GM12878 (cell line): ENCODE measurements around the gene SNX2. TPM values are rescaled to one million over a fixed set of nuclear protein-coding genes. Genes with fewer than 3 reads are reported as not detected.

Experiments
- ATAC-seq: fragments of 200-7000 bp; cut with Tn5 transposase; 3 replicates; pipeline ENCODE4 v1.9.1; 2020; ENCODE audit warnings: mild to moderate bottlenecking, moderate library complexity
- BruUV-seq: library from RNA; stranded (reverse); fragments of 400-500 nt; replicated peaks from 2 replicates; lab custom pipeline; 2021; lab: Mats Ljungman, UMichigan
- CTCF ChIA-PET: fragments of 300-600 bp; sonication (Branson Sonifier 250); formaldehyde crosslinking; extraction: SDS; loops from one replicate; lab custom pipeline; 2021; ENCODE audit warnings: inconsistent platforms; lab: Yijun Ruan, JAX
- POLR2A ChIA-PET: fragments of 350-600 bp; formaldehyde crosslinking; extraction: SDS; loops from one replicate; lab custom pipeline; 2021; ENCODE audit warnings: inconsistent platforms; lab: Charles Lee
- RAD21 ChIA-PET: fragments of 300-600 bp; sonication (Branson Sonifier 250); formaldehyde crosslinking; loops from one replicate; lab custom pipeline; 2023; ENCODE audit warnings: antibody characterized with exemption; ENCODE audit not compliant: unreplicated experiment; lab: Charles Lee
- SMC1A ChIA-PET: fragments of 300-600 bp; sonication (Branson Sonifier 250); formaldehyde crosslinking; loops from one replicate; lab custom pipeline; 2023; ENCODE audit not compliant: unreplicated experiment, uncharacterized antibody; lab: Charles Lee
- DNase-seq: peaks from one replicate; pipeline ENCODE4 v3.0.0-alpha.2; 2011; ENCODE audit warnings: low read depth, low spot score
- FAIRE-seq: peaks from 3 replicates; lab custom pipeline; 2011; peaks lifted over from hg19 to GRCh38; lab: Jason Lieb, UNC
- H2AFZ ChIP-seq: 2 replicates; pipeline ENCODE4 v1.6.0; 2011; ENCODE audit warnings: low read depth, low read length, control low read depth; ENCODE audit not compliant: control insufficient read depth
- H3K27ac ChIP-seq: 2 replicates; pipeline ENCODE4 v1.5.1; 2011; ENCODE audit warnings: control low read depth; ENCODE audit not compliant: control insufficient read depth, insufficient read depth
- H3K27me3 ChIP-seq, 2 experiments: replicated peaks in 1 of 2; 2 replicates each; pipeline versions ENCODE4 v1.6.0 to v1.6.1; 2011; ENCODE audit warnings: low read length in 1 of 2; ENCODE audit not compliant: control insufficient read depth in 2 of 2, insufficient read depth in 2 of 2
- H3K36me3 ChIP-seq, 2 experiments: 2 replicates each; pipeline ENCODE4 v1.5.1; 2011; ENCODE audit warnings: low read length in 1 of 2; ENCODE audit not compliant: control insufficient read depth in 2 of 2, insufficient read depth in 2 of 2
- H3K4me1 ChIP-seq: 2 replicates; pipeline ENCODE4 v1.6.1; 2011; ENCODE audit warnings: mild to moderate bottlenecking, low read length, moderate library complexity, mixed read lengths; ENCODE audit not compliant: control insufficient read depth, insufficient read depth
- H3K4me2 ChIP-seq: 2 replicates; pipeline ENCODE4 v1.6.0; 2011; ENCODE audit warnings: control low read depth; ENCODE audit not compliant: control insufficient read depth, insufficient read depth
- H3K4me3 ChIP-seq: fragments of 200-600 bp; sonication (generic); 2 replicates; pipeline ENCODE4 v1.5.1; 2016
- H3K79me2 ChIP-seq: 2 replicates; pipeline ENCODE4 v1.6.0; 2011; ENCODE audit warnings: low read length; ENCODE audit not compliant: control insufficient read depth, insufficient read depth
- H3K9ac ChIP-seq: 2 replicates; pipeline ENCODE4 v1.8.0; 2011; ENCODE audit warnings: low read length, control low read depth, mixed read lengths; ENCODE audit not compliant: control insufficient read depth, insufficient read depth
- H3K9me3 ChIP-seq: replicated peaks from 3 replicates; pipeline ENCODE4 v1.5.1; 2011; ENCODE audit warnings: mild to moderate bottlenecking, low read length; ENCODE audit not compliant: control insufficient read depth, insufficient read depth
- H4K20me1 ChIP-seq: 2 replicates; pipeline ENCODE4 v1.6.0; 2011; ENCODE audit not compliant: control insufficient read depth, insufficient read depth
- ASH2L ChIP-seq: fragments of 300-600, 200-600 bp; sonication (generic); IDR thresholded peaks from 2 replicates; pipeline ENCODE4 v1.6.1; 2017; ENCODE audit warnings: low read depth, mild to moderate bottlenecking, borderline replicate concordance
- BACH1 ChIP-seq: fragments of 450-650 bp; IDR thresholded peaks from 2 replicates; pipeline ENCODE4 v1.6.1; 2017; ENCODE audit warnings: mild to moderate bottlenecking, borderline replicate concordance
- HDGF ChIP-seq: fragments of 450-650 bp; IDR thresholded peaks from 2 replicates; pipeline ENCODE4 v1.6.1; 2016; ENCODE audit warnings: antibody characterized with exemption
- HSF1 ChIP-seq: fragments of 150-350 bp; IDR thresholded peaks from 2 replicates; pipeline ENCODE4 v1.6.1; 2014; ENCODE audit warnings: mild to moderate bottlenecking, low read depth, low read length
- NFIC ChIP-seq: IDR thresholded peaks from 2 replicates; pipeline ENCODE4 v1.6.1; 2012; ENCODE audit warnings: low read depth, mild to moderate bottlenecking, inconsistent platforms, low read length, moderate library complexity
- SUZ12 ChIP-seq: fragments of 200-600 bp; sonication (generic); IDR thresholded peaks from one replicate; pipeline ENCODE4 v1.6.1; 2018; ENCODE audit warnings: antibody characterized with exemption, mild to moderate bottlenecking; ENCODE audit not compliant: unreplicated experiment
- WRNIP1 ChIP-seq: IDR thresholded peaks from 2 replicates; pipeline ENCODE4 v1.6.1; 2011; ENCODE audit warnings: low read depth, low read length, improper control_type of control experiment, borderline replicate concordance
- WGBS: methylation state at CpG from one replicate; pipeline ENCODE4 v1.1.6; 2016; ENCODE audit warnings: low lambda C conversion rate; ENCODE audit not compliant: insufficient replicate concordance, insufficient coverage; ENCODE audit errors: missing lambda C conversion rate; 5-methylcytosine and 5-hydroxymethylcytosine counted together
- in situ Hi-C: fragments of 300-500 bp; cut with MboI; formaldehyde crosslinking; loops from 9 replicates; pipeline ENCODE4 v1.14.3; 2018; ENCODE audit warnings: mixed read lengths
- intact Hi-C: fragments of 100-400 bp; cut with micrococcal nuclease; formaldehyde crosslinking; loops from one replicate; pipeline ENCODE4 v1.14.2; 2022; ENCODE audit not compliant: unreplicated experiment
- polyA plus RNA-seq, 11 experiments: library from polyadenylated mRNA; depleted of rRNA in 4 of 11; unstranded in 6 of 11; stranded (reverse) in 5 of 11; fragments of >200 nt; fragmentation: Nextera tagmentation in 4 of 11; fragmentation: Illumina TruSeq in 1 of 11; extraction: Ambion mirVana in 4 of 11; extraction: Trizol in 1 of 11; gene quantifications; 1 replicate in 1 of 11; 2 replicates in 10 of 11; pipeline versions ENCODE4 v1.2.1 to v1.2.3, GENCODE V29; 2011 to 2016; ENCODE audit warnings: inconsistent platforms in 2 of 11, missing spikeins in 2 of 11, low read depth in 1 of 11
- total RNA-seq, 4 experiments: library from RNA; depleted of rRNA in 3 of 4; stranded (reverse); fragments of >200 nt in 3 of 4; fragmentation: Illumina TruSeq in 1 of 4; extraction: Trizol in 1 of 4; gene quantifications; 2 replicates each; pipeline versions ENCODE4 v1.2.1 to v1.2.3, GENCODE V29; 2013 to 2021

SNX2 gene
- total and polyA plus RNA-seq, 10 of the 15 experiments (the other 5 are each of a cell fraction or from before 2014, with no cell fraction given), result 46.3 to 84.3 (median 63.0) TPM

DNA sequence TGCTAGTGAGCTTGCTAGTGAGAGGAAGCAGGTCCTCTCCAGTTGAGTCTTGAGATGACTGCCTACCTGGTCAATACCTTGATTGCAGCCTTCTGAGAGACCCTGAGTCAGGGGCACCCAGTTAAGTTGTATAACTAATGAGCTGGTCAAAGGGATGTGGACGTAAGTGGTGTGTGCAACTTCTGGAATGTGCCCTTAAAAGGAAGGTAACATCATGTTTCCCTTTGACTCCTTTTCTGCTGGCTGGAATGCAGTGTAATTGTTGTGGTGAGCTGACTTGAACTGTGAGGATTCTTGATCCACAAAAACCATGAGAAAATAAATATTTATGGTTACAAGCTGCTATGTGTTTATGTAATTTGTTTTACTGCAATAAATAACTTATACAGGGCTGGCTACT, 2.4 kb upstream of the SNX2 start:
- in situ Hi-C loops (no loop called here), intact Hi-C loops (no loop called here)
- 17% methylated on average over 1 of the region's 1 CpG for WGBS
- H3K36me3 ChIP-seq, result no peaks in the 10 kb centered on the region
- TF ChIP-seq WRNIP1 (no peak), NFIC (no peak), HSF1 (no peak), SUZ12 (no peak), BACH1 (no peak), ASH2L (no peak), HDGF (no peak)
- peaks cover 25% of the 10 kb centered on the region for H3K79me2 ChIP-seq
- H2AFZ ChIP-seq, result no peak overlapping the region
- no peak for ATAC-seq
- H3K4me1 ChIP-seq, result no peaks in the 10 kb centered on the region
- no peak overlapping the region for H3K9ac ChIP-seq
- H3K27me3 ChIP-seq, result no peaks in the 10 kb centered on the region
- H3K27ac ChIP-seq, result no peak overlapping the region
- H4K20me1 ChIP-seq, result no peaks in the 10 kb centered on the region
- ChIA-PET SMC1A (interaction anchor here (0.6 to 3.4 kb wide), 5 partner anchors 11 to 742 kb away, joined by 3 to 16 read pairs (median 4); no protein-coding TSS in a partner anchor), RAD21 (interaction anchor here (0.8 to 1.4 kb wide), 2 partner anchors 11 to 68 kb away, joined by 3 read pairs; no protein-coding TSS in a partner anchor), CTCF (interaction anchor here (1.4 to 1.6 kb wide), 2 partner anchors 11 to 68 kb away, joined by 3 to 5 read pairs; no protein-coding TSS in a partner anchor), POLR2A (no interaction called here)
- H3K4me2 ChIP-seq, result no peak overlapping the region
- no peak for DNase-seq
- no peak for FAIRE-seq
- H3K9me3 ChIP-seq, result no peaks in the 10 kb centered on the region
- H3K4me3 ChIP-seq, result no peak overlapping the region
- no TSS peak for BruUV-seq
